KMS-11 (cell line): ENCODE measurements around the gene ISL1.

Experiments used
- H2AFZ ChIP-seq: fragments of 200-600 bp; sonication (generic); 2 replicates; pipeline ENCODE4 v1.6.1; 2016; ENCODE audit warnings: antibody characterized with exemption, mixed run types, low read depth
- H3K27ac ChIP-seq: fragments of 200-600 bp; sonication (generic); 2 replicates; pipeline ENCODE4 v1.6.1; 2016; ENCODE audit warnings: mild to moderate bottlenecking, mixed run types
- H3K27me3 ChIP-seq: fragments of 200-600 bp; sonication (generic); 2 replicates; pipeline ENCODE4 v1.6.1; 2017; ENCODE audit warnings: mild to moderate bottlenecking, low read depth, mixed run types, moderate library complexity; ENCODE audit not compliant: insufficient read depth
- H3K36me3 ChIP-seq: fragments of 200-600 bp; sonication (generic); 2 replicates; pipeline ENCODE4 v1.6.1; 2017; ENCODE audit warnings: mild to moderate bottlenecking, mixed run types; ENCODE audit not compliant: insufficient read depth
- H3K4me1 ChIP-seq: fragments of 200-600 bp; sonication (generic); 2 replicates; pipeline ENCODE4 v1.6.1; 2016; ENCODE audit warnings: mild to moderate bottlenecking, low read depth, mixed run types; ENCODE audit not compliant: poor library complexity, severe bottlenecking
- H3K4me2 ChIP-seq: fragments of 200-600 bp; sonication (generic); 2 replicates; pipeline ENCODE4 v1.7.0; 2016; ENCODE audit warnings: mild to moderate bottlenecking, mixed run types
- H3K4me3 ChIP-seq: fragments of 200-600 bp; sonication (generic); IDR thresholded peaks from 2 replicates; pipeline ENCODE4 v1.6.1; 2017; ENCODE audit warnings: low read depth, low read length, mixed read lengths; ENCODE audit not compliant: insufficient read depth
- H3K79me2 ChIP-seq: fragments of 200-600 bp; sonication (generic); 2 replicates; pipeline ENCODE4 v1.6.1; 2016; ENCODE audit warnings: low read depth, mixed run types; ENCODE audit not compliant: insufficient read depth
- H3K9ac ChIP-seq: fragments of 200-600 bp; sonication (generic); 2 replicates; pipeline ENCODE4 v1.6.1; 2016; ENCODE audit warnings: mild to moderate bottlenecking, mixed run types
- H4K20me1 ChIP-seq: fragments of 200-600 bp; sonication (generic); 2 replicates; pipeline ENCODE4 v1.6.1; 2016; ENCODE audit warnings: mild to moderate bottlenecking, mixed run types; ENCODE audit not compliant: insufficient read depth
- CTCF ChIP-seq: fragments of 200-600 bp; sonication (generic); conservative IDR thresholded peaks from 2 replicates; pipeline ENCODE4 v1.6.1; 2017; ENCODE audit warnings: low read depth, mild to moderate bottlenecking, antibody characterized with exemption, low read length, moderate library complexity, mixed read lengths

ISL1 gene

GRCh38 chr5:51347704-51348103 is 35.5 kb upstream of the ISL1 start:
- H3K4me2 ChIP-seq: no peak overlapping the region
- H3K4me1 ChIP-seq: no peaks in the 10 kb centered on the region
- H4K20me1 ChIP-seq: no peaks in the 10 kb centered on the region
- no peak for TF ChIP-seq CTCF
- no peaks in the 10 kb centered on the region for H3K79me2 ChIP-seq
- no peak overlapping the region for H3K27ac ChIP-seq
- no peaks in the 10 kb centered on the region for H3K36me3 ChIP-seq
- H3K9ac ChIP-seq: no peak overlapping the region
- no peaks in the 10 kb centered on the region for H3K27me3 ChIP-seq
- no peak overlapping the region for H2AFZ ChIP-seq
- H3K4me3 ChIP-seq: no peak overlapping the region

- no peak for TF ChIP-seq CTCF
- Histone ChIP-seq H3K4me1 (peaks cover 14% of the 10 kb centered on the region), H3K9ac (no peak overlapping the region), H3K36me3 (no peaks in the 10 kb centered on the region), H3K27me3 (no peaks in the 10 kb centered on the region), H4K20me1 (no peaks in the 10 kb centered on the region), H3K4me2 (no peak overlapping the region), H3K27ac (no peak overlapping the region), H2AFZ (no peak overlapping the region), H3K79me2 (no peaks in the 10 kb centered on the region), H3K4me3 (no peak overlapping the region)
These were observed 12.2 kb upstream of the ISL1 start for GRCh38 chr5:51371052-51371451.

- no peak for TF ChIP-seq CTCF
These were observed 9.2 kb upstream of the ISL1 start for GRCh38 chr5:51373880-51374523.

DNA sequence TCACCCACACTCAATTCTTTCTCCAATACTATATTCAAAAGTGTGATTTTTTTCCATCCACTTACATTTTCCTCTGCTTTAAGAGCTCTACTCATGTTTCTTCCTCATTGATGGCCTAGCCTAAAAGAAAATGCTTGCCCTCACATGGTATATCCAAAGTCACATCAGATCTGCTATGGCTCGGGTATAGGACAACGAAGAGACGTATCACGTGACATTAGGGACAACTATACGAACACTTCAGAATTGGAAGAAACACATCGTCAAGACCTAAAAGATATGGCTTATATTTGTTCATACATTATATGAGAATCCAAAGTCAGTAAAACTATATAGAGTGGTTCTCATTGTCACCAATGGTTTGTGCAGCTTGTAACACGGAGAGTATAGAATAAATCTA is 8.2 kb upstream of the ISL1 start:
- Histone ChIP-seq H3K27me3 (no peaks in the 10 kb centered on the region), H3K9ac (no peak overlapping the region), H3K4me2 (no peak overlapping the region), H3K36me3 (no peaks in the 10 kb centered on the region), H3K79me2 (no peaks in the 10 kb centered on the region), H3K4me3 (no peak overlapping the region), H4K20me1 (no peaks in the 10 kb centered on the region), H2AFZ (no peak overlapping the region), H3K4me1 (peaks cover 27% of the 10 kb centered on the region), H3K27ac (no peak overlapping the region)
- no peak for TF ChIP-seq CTCF

More at GRCh38 chr5:51373880-51374523, 9.2 kb upstream of the ISL1 start:
- no peaks in the 10 kb centered on the region for H3K36me3 ChIP-seq
- H3K4me2 ChIP-seq: no peak overlapping the region; the same call in 1 of the 2 replicates
- no peaks in the 10 kb centered on the region for H3K79me2 ChIP-seq
- H3K27me3 ChIP-seq: no peaks in the 10 kb centered on the region
- no peak overlapping the region for H3K27ac ChIP-seq
- no peak overlapping the region for H3K9ac ChIP-seq
- H3K4me3 ChIP-seq: no peak overlapping the region
- H4K20me1 ChIP-seq: no peaks in the 10 kb centered on the region
- H2AFZ ChIP-seq: no peak overlapping the region
- peaks cover 19% of the 10 kb centered on the region for H3K4me1 ChIP-seq
